ENCODE results near the gene C5.

The C5 gene

DNA sequence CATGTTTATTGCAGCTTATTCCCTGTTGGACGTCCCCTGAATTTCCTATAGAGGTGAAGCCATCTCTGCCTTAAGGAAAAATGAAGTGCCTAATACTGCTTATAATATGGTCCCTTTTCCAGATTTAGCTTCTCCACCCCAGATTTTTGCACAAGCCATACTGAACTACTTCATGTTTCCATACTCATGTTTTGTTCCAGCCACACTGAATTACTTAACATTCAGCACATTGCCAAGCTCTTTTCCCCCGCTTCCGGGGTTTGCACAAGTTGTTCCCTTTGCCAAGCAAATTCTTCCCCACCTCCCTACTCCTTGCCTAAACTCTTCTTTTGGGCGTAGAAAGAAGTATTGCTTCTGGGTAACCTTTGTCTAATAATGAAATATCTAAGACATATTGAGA is 23.0 kb upstream of the C5 start:
- Histone ChIP-seq H3K9me3 (ENCODE audit: control insufficient read depth, low read length) (no peaks in the 10 kb centered on the region), H3K36me3 (ENCODE audit: control insufficient read depth, insufficient read depth, low read length) (no peaks in the 10 kb centered on the region), H3K4me2 (ENCODE audit: low read length) (no peak overlapping the region), H3K27ac (no peak overlapping the region), H3K79me2 (no peaks in the 10 kb centered on the region), H2AFZ (no peak overlapping the region), H3K27me3 (ENCODE audit: control insufficient read depth, insufficient read depth, low read length) (no peaks in the 10 kb centered on the region), H3K4me3 (ENCODE audit: low read depth, low read length) (no peak overlapping the region), H3K4me1 (no peaks in the 10 kb centered on the region), H3K9ac (no peak overlapping the region)
- TF ChIP-seq, protein P1, sequence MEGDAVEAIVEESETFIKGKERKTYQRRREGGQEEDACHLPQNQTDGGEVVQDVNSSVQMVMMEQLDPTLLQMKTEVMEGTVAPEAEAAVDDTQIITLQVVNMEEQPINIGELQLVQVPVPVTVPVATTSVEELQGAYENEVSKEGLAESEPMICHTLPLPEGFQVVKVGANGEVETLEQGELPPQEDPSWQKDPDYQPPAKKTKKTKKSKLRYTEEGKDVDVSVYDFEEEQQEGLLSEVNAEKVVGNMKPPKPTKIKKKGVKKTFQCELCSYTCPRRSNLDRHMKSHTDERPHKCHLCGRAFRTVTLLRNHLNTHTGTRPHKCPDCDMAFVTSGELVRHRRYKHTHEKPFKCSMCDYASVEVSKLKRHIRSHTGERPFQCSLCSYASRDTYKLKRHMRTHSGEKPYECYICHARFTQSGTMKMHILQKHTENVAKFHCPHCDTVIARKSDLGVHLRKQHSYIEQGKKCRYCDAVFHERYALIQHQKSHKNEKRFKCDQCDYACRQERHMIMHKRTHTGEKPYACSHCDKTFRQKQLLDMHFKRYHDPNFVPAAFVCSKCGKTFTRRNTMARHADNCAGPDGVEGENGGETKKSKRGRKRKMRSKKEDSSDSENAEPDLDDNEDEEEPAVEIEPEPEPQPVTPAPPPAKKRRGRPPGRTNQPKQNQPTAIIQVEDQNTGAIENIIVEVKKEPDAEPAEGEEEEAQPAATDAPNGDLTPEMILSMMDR (IDR thresholded peaks at IDR 0.05): no peak

DNA sequence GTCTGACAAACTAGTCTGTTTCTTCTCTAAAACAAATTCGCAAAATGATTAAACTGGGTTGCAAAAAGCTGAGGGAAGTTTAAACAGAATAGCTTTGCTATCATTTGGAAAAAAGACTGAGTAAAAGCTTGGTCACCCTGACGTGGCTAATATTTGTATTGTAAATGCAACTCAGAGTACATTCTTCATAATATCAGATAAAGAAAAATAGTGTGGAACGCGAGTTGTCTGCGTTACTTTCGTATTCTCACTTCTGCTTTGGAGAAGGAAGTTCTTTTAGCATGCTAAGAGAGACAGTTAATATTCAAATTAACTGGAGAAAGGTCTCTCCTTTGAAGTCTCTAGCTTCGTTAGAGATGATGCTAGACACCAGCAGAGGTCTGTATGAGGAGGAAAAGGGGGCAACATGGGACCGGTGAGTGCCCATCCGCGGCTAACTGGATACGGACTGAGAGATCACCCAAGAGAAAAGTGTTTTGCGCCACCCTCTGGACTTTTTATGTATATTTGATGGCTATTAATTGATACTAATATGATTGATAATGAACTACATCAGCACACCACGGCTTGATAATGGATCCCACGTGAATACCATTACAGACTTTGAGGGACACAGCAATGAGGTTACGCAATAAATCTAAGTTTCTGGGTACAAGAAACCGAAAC is 21.8 kb upstream of the C5 start:
- Histone ChIP-seq H3K27me3 (ENCODE audit: control insufficient read depth, insufficient read depth, low read length) (no peaks in the 10 kb centered on the region), H3K4me1 (no peaks in the 10 kb centered on the region), H3K9ac (no peak overlapping the region), H3K27ac (no peak overlapping the region), H3K4me2 (ENCODE audit: low read length) (peak overlapping the region; percentile 16), H3K36me3 (ENCODE audit: control insufficient read depth, insufficient read depth, low read length) (no peaks in the 10 kb centered on the region), H3K4me3 (ENCODE audit: low read depth, low read length) (peak overlapping the region; percentile 33), H2AFZ (no peak overlapping the region), H3K79me2 (no peaks in the 10 kb centered on the region), H3K9me3 (ENCODE audit: control insufficient read depth, low read length) (no peaks in the 10 kb centered on the region)
- TF ChIP-seq, protein P1 (IDR thresholded peaks at IDR 0.05): no peak

GRCh38 chr9:121071370-121071755 is 21.3 kb upstream of the C5 start:
- Histone ChIP-seq H3K4me3 (ENCODE audit: low read depth, low read length) (no peak overlapping the region), H3K9ac (no peak overlapping the region), H3K4me1 (no peaks in the 10 kb centered on the region), H3K4me2 (ENCODE audit: low read length) (no peak overlapping the region), H3K36me3 (ENCODE audit: control insufficient read depth, insufficient read depth, low read length) (no peaks in the 10 kb centered on the region), H3K27me3 (ENCODE audit: control insufficient read depth, insufficient read depth, low read length) (no peaks in the 10 kb centered on the region), H3K27ac (no peak overlapping the region), H2AFZ (no peak overlapping the region), H3K9me3 (ENCODE audit: control insufficient read depth, low read length) (no peaks in the 10 kb centered on the region), H3K79me2 (no peaks in the 10 kb centered on the region)
- TF ChIP-seq, protein P1 (IDR thresholded peaks at IDR 0.05): no peak

DNA sequence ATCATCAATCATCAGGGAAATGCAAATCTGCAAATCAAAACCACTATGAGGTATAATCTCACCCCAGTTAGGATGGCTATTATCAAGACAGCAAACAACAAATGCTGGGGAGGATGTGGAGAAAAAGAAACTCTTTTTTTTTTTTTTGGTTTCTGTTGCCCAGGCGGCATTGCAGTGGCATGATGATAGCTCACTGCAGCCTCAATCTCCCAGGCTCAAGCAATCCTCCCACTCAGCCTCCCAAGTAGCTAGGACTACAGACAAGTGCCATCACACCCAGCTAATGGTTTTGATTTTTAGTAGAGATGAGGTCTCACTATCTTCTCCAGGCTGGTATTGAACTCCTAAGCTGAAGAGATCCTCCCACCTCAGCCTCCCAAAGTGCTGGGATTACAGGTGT is 19.3 kb upstream of the C5 start:
- no peak overlapping the region for H3K27ac ChIP-seq

More for the DNA sequence above, 19.3 kb upstream of the C5 start:
- Histone ChIP-seq H3K9ac (no peak overlapping the region), H3K4me2 (ENCODE audit: low read length) (no peak overlapping the region), H3K4me3 (ENCODE audit: low read depth, low read length) (no peak overlapping the region), H3K79me2 (no peaks in the 10 kb centered on the region), H3K4me1 (no peaks in the 10 kb centered on the region), H3K36me3 (ENCODE audit: control insufficient read depth, insufficient read depth, low read length) (no peaks in the 10 kb centered on the region), H2AFZ (no peak overlapping the region), H3K27me3 (ENCODE audit: control insufficient read depth, insufficient read depth, low read length) (no peaks in the 10 kb centered on the region), H3K9me3 (ENCODE audit: control insufficient read depth, low read length) (no peaks in the 10 kb centered on the region)
- TF ChIP-seq, protein P1 (IDR thresholded peaks at IDR 0.05): no peak
